ENCODE data around the gene RLN3.

Gene RLN3

DNA sequence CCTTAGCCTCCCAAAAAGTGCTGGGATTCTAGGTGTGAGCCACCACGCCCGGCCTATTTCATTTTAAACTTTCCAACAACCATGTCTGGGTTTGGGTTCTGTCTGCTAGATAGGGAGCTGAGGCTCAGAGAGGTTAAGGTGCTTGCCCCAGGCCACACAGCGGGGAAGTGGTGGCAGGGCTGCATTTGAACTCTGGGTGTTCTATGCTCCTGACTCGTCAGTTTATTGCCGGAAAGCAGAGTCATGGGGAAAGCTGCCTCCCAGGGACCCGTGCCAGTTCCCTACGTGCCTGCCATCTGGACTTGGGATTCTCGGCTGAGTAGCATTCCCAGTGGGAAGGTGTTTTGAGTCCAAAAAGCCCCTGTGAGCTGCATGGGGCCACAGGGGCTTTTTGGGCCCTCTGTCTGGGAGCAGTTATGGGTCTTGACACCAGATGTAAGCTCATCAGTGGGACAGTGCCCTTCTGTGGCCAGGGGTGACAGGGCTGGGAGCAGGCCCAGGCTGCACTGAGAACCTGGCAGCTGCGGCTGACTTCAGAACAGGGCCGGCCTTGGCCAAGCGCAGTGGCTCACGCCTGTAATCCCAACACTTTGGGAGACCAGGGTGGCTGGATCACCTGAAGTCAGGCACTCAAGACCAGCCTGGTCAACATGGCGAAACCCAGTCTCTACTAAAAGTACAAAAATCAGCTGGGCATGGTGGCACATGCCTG lies 32.8 kb upstream of the RLN3 start:
- FAIRE-seq (no peak), DNase-seq (ENCODE audit: insufficient read length, low spot score) (no peak)
- TF ChIP-seq, protein P1, sequence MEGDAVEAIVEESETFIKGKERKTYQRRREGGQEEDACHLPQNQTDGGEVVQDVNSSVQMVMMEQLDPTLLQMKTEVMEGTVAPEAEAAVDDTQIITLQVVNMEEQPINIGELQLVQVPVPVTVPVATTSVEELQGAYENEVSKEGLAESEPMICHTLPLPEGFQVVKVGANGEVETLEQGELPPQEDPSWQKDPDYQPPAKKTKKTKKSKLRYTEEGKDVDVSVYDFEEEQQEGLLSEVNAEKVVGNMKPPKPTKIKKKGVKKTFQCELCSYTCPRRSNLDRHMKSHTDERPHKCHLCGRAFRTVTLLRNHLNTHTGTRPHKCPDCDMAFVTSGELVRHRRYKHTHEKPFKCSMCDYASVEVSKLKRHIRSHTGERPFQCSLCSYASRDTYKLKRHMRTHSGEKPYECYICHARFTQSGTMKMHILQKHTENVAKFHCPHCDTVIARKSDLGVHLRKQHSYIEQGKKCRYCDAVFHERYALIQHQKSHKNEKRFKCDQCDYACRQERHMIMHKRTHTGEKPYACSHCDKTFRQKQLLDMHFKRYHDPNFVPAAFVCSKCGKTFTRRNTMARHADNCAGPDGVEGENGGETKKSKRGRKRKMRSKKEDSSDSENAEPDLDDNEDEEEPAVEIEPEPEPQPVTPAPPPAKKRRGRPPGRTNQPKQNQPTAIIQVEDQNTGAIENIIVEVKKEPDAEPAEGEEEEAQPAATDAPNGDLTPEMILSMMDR (IDR thresholded peaks at IDR 0.05; ENCODE audit: insufficient read depth, missing control alignments) = no peak

DNA sequence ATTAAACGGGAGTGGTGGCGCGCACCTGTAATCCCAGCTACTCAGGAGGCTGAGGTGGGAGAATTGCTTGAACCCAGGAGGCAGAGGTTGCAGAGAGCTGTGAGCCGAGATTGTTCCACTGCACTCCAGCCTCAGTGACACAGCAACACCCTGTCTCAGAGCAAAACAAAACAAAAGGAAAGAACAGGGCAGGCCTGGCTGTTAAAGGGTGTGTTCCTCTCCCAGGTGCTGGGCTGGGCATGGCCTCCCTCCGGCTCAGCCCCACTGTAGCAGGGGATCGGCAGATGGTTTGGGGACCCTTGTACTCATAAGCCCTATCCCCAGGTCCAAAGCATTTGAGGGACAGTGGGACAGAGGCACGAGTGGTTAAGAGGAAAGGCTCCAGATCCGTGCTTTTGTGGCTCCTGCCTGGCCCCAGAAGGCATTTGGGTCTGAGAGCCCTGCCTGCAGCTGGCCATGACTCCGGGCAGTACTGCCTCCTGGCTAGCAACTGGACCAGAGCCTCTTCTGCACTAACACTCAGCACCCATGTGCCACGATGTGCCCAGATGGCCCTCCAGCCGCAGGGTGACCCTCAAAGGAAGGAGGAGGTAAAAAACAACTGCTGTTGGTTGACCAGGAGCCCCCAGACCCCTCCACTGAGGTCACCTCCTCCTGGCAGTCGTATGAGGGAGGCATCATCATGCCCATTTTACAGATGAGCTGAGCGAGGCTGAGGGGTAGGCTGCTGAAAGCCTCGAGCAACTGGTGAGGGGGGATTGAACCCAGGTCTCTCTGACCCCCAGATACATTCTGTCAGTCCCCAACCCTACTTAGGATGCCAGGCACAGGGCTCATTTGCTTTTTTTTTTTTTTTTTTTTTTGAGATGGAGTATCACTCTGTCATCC lies 31.8 kb upstream of the RLN3 start:
- TF ChIP-seq, protein P1 (IDR thresholded peaks at IDR 0.05; ENCODE audit: insufficient read depth, missing control alignments) = no peak
- no peak for DNase-seq (ENCODE audit: insufficient read length, low spot score)
- no peak for FAIRE-seq

DNA sequence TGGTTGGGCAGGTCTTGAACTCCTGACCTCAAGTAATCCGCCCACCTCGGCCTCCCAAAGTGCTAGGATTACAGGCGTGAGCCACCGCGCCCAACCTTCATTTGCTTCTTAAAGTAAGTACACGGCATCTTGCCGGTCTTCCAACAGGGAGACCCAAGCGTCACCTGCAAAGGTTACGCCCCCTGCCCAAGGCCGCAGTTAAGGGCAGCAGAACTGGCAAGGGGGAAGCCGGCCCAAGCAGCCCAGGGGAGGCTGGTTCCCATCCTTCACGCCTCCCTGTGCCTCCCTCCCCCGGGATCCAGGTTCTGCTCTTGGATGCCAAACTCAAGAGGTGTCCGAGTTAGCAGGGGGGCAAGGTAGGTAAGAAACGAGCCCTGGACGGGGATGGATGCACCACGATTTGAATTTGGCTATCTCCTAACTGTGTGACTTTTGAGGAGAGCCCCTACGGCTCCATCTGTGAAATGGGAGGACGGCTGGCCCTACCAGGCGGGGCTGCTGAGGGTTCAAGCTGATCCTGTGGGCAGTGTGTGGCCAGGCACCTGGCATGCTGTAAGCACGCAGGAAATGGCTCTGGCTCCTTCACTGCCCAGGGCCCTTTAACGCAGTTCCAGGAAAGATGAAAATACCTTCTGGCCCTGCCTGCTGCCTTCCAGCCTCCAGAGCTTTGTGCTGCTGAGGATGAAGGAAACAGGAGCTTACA lies 30.9 kb upstream of the RLN3 start:
- DNase-seq (ENCODE audit: insufficient read length, low spot score) = no peak
- FAIRE-seq = no peak
- TF ChIP-seq, protein P1 (IDR thresholded peaks at IDR 0.05; ENCODE audit: insufficient read depth, missing control alignments) = no peak

- no peak for FAIRE-seq
- TF ChIP-seq, protein P1 (IDR thresholded peaks at IDR 0.05; ENCODE audit: insufficient read depth, missing control alignments) = no peak
- no peak for DNase-seq (ENCODE audit: insufficient read length, low spot score)
Measured at GRCh38 chr19:13997631-13997962, 30.4 kb upstream of the RLN3 start.

- no peak for FAIRE-seq
- no peak for DNase-seq (ENCODE audit: insufficient read length, low spot score)
- TF ChIP-seq, protein P1 (IDR thresholded peaks at IDR 0.05; ENCODE audit: insufficient read depth, missing control alignments) = no peak
Measured at GRCh38 chr19:13998426-13998825, 29.5 kb upstream of the RLN3 start.

- no peak for FAIRE-seq
- TF ChIP-seq, protein P1 (IDR thresholded peaks at IDR 0.05; ENCODE audit: insufficient read depth, missing control alignments) = no peak
- no peak for DNase-seq (ENCODE audit: insufficient read length, low spot score)
Measured at GRCh38 chr19:13999085-13999484, 28.9 kb upstream of the RLN3 start.

Measured in D721Med (cell line).